Measurements from ENCODE around the gene ADH6.
"Not testable (repeated sequence)": the region's sequence is repeated elsewhere in the genome, so short reads cannot be mapped to it uniquely, and the experiment has no call there.

The ADH6 gene

DNA sequence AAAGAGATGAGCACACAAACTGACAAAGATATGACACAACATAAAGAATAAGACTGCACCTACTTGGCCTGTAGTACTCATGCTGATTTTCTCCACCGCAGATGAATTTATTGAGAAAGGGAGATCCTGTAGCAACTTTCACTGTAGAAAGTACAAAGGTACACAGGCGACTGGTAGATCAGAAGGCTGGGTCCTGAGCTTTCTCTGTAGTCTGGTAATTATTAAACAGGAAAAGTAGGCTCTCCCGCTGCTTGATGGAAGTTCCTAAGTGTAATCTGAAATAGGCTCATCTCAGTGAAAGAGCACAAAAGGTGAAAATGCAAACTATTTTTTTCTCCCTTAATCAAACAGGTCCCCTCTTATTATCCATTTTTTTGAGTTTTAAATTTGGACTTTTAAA is at the start of gene ADH6:
ADH6 (minus strand) TSS at position 175 of the 400 bp plus-strand sequence; CDS start at position 81, 94 bp downstream.
- DNase-seq: no peak

DNA sequence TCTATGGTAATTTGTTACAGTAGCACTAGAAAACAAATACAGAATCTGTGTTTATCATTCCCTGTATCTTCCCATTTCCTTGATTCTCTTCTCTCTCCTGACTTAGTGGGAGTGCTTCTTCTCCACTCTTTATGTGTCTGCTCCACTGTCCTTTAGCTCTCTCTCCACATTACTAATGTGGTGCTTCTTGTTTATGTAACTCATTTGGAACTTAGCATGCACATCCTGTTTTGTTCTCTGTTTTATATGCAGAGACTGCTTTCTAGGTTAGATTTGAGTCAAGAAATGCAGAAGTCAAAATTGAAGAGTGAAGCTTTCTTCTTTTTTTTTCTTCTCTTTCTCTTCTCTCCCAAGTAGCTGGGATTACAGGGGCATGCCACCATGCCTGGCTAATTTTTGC is 45.9 kb upstream of the ADH6 start:
- no peak for DNase-seq

DNA sequence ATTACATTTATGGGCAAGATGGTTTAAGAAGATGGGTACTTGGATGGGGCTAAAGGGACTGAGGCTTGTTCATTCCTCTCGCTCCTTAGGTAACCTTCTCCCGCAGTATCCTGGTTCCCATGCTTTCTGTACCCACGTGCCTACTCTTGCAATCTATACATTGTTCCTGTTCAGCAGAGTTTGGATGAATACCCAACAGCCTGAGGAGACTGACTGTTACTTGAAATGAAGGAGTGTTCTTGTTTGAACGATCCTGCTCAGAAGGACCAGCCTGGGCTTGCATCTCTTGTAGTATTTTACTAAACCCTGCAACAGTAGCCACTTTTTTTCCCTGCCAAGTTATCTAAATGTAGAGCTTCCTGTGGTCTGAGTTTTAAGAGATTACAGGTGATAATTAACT is 33.7 kb upstream of the ADH6 start:
- DNase-seq: no peak

DNA sequence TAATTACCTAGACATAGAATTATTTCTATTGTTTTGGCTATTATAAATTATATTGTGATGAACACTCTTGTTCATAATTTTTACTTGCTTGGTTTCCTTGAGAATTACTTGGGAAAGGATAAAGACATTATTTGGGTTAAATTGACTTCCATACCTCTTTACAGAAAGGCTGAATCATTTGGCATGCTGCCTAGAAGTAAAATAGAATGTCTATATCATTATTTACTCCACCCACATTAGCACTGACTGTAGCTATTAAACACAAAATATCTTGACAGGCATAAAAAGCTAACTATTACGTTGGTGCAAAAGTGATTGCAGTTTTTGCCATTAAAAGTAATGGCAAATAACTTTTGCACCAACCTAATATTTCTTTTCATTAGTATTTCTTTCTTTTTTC is 29.7 kb upstream of the ADH6 start:
- no peak for DNase-seq

DNA sequence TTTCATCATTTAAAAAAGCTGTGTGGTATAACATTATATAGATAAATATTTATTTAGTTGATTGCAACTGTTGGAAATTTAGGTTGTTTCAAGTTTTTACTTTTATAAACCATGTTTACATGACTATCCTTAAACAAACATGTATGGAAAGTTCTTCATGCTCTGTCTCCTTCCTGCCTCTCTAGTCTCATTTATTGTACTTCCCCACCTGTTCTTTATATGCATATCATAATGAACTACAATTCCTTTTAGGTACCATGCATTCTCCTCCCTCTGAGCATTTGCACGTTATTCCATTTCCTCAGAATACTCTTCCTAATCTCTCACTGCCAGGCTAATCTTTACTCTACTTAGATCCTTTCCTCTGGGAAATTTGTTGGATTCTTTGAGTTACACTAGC is 16.9 kb upstream of the ADH6 start:
- no peak for DNase-seq

DNA sequence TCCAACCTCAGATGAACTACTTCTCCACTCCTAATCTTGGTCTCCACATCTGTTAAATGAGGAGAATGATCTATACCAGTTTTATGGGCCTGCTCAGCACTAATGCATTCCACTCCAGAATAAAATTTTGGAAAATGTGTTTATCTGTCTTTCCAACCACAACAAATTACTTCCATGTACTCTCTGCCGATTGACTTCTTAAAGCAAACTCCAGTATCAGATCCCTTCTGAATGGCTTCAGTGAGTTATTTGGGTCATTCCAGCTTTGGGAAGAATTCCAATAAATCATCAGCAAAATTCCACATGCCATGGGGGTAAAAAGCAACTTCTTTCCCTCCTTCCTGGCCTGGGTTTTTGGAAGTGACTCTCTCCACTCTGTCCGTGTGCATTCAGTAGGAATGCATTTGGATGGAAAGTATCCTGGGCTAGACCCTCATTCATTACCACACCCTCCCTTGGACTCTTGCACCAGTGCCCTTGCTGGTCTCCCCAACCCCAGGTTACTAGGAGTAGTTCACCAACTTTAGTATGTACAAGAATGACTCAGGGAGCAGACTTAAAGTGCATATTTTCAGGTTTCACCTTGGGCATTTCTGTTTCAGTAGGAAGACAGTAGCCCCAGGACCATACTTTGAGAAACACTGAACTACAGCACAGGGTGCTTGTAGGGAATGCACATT is 15.4 kb upstream of the ADH6 start:
- DNase-seq: no peak

DNA sequence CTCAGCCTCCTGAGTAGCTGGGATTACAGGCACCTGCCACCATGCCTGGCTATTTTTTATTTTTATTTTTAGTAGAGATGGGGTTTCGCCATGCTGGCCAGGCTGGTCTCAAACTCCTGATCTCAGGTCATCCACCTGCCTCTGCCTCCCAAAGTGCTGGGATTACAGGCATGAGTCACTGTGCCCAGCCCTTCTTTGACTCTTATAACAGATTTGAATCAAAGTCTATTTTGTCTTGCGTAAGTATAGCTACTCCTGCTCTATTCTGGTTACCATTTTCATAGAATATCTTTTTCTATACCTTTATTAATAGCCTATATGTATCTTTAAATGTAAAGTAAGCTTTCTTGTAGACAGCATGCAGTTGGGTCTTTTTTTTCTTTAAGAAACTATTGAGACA is 14.4 kb upstream of the ADH6 start:
- not testable (repeated sequence) for DNase-seq

DNA sequence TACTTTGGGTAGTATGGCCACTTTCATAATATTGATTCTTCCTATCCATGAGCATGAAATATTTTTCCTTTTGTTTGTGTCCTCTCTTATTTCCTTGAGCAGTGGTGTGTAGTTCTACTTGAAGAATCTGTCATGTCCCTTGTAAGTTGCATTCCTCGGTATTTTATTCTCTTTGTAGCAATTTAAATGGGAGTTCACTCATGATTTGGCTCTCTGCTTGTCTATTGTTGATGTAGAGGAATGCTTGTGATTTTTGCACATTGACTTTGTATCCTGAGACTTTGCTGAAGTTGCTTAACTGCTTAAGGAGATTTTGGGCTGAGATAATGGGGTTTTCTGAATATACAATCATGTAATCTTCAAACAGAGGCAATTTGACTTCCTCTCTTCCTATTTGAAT is 9.7 kb upstream of the ADH6 start:
- DNase-seq: not testable (repeated sequence)

DNA sequence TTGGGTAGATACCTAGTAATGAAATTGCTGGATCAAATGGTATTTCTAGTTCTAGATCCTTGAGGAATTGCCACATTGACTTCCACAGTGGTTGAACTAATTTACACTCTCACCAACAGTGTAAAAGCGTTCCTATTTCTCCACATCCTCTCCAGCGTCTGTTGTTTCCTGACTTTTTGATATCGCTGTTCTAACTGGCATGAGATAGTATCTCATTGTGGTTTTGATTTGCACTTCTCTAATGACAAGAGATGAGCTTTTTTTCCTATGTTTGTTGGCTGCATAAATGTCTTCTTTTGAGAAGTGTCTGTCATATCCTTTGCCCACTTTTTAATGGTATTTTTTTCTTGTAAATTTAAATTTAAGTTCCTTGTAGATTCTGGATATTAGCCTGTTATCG is 8.6 kb upstream of the ADH6 start:
- DNase-seq: not testable (repeated sequence)

DNA sequence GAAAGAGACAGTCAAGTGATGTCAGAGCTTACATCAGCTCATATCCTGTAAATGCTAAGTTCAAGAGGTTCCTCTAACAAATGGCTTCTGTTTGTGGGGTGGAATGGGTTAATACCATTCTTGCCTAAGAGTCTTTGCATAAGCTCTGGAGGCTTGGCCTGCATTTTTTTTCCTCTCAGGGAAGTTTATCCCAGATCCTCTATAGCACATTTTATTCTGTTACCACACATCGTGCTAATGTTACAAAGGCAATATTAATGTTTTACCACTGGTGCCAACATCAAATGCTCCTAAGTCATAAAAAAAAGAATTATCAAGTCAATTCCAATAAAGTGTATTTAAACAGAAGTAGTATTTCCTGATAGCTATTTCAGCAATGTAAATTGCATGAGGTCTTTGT is 2.9 kb upstream of the ADH6 start:
- no peak for DNase-seq

DNA sequence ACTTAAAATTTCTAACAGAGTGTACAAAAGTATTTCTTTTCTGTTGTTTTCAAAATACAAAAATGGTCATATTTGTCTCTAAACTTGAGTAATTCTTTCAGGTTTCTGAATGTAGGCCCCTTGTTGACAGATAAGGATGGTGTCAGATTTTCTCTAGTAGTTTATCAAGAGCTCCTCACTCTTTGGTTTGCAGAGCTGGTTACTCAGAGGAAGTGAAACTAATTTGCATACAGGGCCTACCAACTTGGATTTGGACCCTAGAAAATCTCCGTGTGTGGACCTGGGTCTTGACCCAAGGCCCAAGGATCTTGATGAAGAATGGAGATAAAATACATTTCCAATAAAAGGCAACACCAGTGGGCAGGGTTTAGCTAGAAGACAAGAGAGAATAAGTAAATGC is 433 bp upstream of the ADH6 start:
- DNase-seq: no peak

DNA sequence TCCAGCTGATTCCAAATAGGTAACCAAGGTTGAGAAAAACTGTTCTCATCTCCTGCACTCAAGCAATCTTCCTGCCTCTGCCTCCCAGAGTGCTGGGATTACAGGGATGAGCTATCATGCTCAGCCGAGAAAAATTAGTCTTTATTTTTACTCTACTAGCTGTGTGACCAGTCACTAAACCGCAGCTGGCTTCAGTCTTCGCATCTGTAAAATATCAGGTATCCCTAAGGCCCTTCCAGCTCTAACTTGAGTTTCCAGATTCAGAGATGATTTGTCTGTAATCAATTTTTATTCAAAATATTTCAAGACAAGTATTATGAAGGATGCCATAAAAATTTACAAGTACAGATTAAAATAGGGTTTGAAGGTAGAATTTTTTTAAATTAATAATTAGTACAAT is 3.5 kb downstream of the ADH6 start:
- DNase-seq: no peak

DNA sequence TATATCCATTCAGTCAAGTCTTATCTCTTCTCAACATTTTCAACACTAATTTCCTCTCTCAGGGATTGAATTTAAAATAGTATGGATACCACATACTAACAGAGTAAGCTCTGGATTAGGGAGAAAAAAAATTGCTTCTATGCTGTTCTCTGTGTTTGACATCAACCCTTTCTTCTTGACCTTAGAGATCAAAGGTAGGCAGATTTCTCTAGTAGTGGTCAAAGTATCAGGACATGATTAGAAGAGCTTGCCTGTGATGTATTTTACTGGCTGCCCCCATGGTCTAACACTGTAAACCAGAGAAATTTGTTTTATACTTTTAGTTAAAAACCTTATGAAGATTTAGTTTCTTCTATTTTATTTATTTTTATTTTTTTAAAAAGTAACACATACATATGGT is 8.3 kb downstream of the ADH6 start:
- no peak for DNase-seq

DNA sequence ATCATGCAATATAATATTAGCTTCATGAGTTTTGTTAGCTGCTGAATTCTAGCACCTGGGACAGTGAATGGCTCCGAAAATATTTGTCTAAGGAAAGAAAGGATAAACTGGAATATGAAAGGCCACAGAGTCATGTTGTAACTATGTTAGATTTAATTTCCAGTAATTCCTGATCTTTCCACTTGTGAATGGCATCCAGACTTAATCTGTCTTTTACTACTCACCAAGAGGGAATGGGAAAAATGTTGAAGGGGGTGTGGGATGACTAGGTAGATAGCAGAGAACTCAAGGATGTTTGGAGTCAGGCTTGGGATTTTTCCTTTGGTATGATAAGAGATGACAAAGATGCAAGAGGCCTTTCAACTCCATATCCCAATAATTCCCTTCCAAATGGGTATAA is 9.4 kb downstream of the ADH6 start:
- DNase-seq: no peak

DNA sequence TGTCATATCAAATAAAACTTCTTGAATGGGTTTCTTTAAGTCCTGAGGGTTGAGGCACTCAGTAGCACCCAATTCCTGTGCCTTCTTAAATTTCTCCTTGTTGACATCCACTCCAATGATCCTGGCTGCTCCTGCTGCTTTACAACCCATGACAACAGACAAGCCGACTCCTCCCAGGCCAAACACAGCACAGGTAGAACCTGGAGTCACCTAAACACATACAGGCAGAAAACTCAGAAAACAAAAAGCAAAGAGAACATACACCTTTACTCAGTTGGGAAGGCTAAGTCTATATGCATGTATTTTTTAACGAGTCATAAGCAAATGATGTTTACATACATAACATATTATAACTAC is 10.3 kb downstream of the ADH6 start:
- DNase-seq: no peak

DNA sequence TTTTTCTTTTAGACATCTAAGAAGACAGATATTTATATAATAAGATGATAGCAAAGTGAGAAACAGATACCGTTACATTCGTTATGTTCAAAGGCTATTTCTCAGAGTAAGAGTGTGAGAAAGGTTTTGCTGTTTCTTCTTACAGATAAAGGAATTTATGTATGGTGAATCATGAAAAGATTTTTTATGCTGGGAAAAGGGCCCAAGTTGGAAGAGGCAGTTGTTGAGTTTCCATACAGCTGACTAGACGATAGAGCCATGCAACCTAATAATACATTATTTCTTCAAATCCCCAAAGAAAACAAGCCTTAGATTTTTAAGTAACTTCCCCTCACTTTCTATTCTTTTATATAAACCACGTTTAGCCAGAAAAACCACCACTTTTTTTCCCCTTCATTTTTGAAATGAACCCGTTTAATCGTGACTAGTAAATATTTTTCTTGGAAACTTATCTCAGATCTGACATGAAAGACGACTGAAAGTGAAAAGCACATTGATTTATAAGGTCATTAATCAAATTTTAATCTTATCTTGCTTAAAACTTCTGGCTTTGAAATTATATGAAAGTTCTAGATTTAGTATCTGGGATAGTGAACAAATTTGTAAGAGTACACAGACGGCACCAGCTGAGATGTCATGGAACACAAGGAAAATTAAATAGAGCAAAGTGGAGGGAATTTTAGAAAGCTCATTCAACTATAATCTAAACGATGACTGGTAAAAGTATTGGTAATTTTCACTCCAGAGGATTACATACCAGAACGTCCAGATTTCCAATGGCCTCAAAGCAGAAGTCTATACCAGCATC is 10.9 kb downstream of the ADH6 start:
- DNase-seq: no peak

DNA sequence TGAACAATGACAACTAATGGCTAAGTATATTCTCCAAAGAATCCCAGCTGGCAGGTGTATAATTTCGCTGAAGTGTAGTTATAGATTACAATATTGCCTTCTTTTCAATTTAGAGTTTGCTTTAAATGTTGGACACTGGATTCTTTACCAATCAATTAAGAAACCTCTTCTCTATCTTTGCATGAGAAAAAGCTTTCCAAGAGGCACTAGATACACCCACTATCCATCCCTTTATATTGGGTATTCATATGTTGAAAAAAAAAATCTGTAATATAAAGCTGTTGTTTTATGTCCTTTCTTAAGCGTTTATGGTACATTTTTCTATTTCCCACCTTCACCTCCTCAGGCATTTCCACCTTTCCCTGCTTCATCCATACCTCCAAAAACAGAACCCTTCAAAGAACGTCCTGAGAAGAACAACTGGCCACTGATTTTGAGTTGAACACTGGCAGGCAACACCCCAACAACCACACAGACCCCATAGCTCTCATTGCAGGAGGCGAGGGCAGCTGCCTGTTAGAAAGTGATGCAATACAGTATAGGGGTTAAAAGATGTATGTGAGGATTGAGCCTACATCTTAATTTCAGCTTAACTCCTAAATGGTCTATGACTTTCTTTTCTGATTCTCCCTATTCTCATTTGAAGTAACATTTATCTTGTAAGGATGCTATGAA is 11.8 kb downstream of the ADH6 start:
- DNase-seq: no peak

DNA sequence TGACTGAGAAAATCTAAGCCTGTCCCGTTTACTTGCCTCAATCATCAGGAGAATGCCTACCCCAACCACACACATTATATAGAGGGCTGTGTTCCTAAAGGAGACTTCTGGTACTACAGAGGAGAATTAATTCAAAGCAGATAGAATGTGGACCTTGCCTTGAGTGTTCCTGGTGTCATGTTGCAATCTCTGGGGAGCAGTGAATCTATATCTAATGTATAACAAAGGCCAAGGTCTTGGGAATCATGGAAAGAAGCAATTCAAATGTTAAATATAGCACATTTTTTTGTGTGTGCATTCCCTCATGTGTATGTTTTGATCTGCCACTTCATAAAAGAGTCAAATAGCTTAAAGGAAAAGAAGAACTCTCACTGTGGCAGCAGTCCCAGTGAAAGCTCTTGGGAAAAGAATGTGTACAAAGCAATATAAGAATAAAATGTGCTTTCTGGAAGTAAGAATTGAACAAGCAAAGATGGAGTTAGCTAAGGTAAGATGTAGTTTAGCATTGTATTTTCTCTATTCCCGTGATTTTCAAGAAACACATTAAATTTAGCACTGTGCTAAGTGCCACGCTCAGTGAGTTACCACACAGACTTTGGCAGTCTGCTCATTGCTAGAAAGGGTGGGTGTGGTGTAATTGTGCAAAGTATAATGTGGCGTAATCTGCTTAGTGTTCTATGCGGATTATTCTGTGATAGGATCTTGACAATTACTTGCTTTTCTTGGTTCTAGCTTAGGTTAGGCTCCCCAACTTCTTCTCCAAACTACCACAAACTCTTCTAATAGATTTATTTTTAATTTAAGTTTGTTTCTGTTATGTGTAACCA is 13.7 kb downstream of the ADH6 start:
- DNase-seq: no peak

DNA sequence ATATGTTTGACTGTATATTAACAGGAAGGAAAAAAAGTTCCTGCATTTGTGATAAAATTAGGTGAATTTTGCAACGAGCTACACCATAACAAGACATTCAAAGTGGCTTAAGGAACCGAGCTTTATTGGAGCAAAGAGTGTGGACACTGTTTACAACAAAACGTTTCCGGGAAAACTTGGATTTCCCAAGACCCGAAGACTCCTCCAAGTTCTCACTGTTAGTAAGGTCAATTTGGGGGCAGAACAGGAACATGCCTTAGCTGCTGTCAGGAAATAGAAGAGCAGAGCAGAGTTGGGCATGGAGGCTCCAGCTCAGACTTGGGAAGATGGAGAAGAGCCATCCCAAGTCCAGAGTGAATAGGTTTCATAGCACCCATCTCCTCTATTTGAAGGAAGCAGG is 16.5 kb downstream of the ADH6 start:
- no peak for DNase-seq

DNA sequence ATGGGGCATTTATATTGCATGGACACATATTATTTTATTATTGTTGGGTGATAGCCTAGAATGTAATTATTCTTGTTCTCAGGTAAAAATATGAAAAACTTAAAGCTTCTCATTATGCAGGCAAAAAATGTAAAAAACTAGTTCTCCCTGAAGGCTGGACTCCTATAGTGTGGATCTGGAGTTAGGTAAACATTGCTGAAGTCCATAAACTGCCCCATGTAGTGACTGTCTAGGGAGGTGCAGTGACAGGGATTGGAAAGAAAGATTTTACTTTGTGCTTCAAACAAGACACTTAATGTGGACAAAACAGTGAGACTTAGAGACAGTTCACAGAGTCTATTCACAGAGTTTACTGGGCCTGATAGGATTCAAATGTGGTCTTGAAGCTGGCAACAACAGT is 17.0 kb downstream of the ADH6 start:
- no peak for DNase-seq

DNA sequence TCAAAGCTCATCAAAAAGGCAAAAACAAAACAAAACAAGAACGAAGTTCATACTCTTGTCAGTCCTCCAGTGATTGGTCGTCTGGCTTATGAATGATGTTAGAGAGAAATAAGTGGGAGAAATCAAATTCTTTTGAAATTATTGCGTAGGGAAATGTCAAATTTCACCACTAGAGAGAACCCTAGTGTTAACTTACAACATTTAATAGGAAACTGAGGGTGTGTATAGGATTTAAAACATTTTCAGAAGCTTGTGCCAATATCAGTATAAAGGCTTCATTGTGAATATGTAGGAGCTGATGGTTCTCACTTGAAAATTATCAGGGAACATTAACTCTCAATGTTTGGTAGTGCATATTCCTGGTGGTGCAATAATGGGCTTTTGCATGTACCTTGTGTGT is 17.4 kb downstream of the ADH6 start:
- no peak for DNase-seq

DNA sequence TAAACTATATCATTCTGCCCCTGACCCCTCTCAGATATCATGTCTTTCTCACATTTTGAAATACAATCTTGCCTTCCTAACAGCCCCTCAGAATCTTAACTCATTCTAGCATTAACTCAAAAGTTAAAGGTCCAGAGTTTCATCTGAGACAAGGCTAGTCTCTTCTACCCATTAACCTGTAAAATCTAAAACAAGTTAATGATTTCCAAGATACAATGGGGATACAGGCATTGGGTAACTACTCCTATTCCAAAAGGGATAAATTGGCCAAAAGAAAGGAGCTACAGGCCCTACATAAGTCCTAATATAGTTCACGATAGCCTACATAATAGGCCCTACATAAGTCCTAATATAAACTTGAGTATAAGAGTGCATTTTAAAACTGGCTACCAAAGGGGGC is 18.9 kb downstream of the ADH6 start:
- no peak for DNase-seq

DNA sequence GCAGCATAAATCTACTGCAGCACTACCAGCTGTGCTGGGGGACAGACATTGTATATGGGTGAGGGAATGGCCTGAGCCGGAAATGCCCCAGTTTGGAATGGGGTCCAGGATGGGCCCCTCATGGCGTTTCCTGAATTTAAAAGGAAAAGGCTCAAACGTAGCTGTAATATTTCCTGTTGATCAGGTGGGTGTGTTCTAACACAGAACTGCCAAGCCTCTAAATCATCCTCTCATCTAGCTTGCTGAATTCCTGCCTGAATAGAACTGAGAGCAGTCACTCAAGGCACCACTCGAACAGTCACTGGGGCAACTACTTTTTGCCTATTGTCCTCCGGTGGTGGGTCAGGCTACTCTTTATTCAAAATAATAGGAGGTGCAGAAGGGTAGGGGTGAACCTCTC is 28.7 kb downstream of the ADH6 start:
- no peak for DNase-seq

Data from stimulated activated CD4-positive, alpha-beta T cell treated with anti-CD3 and anti-CD28 coated beads, Interleukin-2, amount 100 ng/mL, for 48 hours (primary cell).